Measurements from ENCODE around the gene LRRC75A. TPM values are rescaled to one million over a fixed set of nuclear protein-coding genes. Genes with fewer than 3 reads are reported as not detected.

The LRRC75A gene
- total RNA-seq, 1 experiment from 2014 or later = 1.2 TPM

DNA sequence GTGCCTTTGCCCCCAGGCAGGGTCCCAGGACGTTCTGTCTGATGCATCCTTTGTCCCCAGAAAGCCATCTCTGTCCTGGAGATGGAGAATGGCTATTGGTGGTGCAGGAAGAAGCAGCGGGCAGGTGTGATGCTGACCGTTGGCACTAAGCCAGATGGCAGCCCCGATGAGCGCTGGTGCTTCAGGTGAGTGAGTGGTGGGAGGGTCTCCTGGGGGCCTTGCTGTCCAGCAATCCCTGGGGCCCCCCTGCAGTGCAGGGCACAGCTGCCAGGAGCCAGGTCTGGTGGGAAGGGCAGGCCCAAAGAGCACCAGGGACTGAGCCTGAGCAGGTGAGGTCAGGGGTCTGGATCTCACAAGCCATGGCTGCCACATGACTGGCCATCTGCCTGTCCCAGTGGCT is 58.5 kb downstream of the LRRC75A start:
- intact Hi-C loops (cut with micrococcal nuclease; ENCODE audit: unreplicated experiment) = loop anchor here (10.0 kb wide), 1 partner anchor 49 kb away; the partner anchor contains the start of gene UBB
- ChIA-PET CTCF (no interaction called here), POLR2A (no interaction called here)

DNA sequence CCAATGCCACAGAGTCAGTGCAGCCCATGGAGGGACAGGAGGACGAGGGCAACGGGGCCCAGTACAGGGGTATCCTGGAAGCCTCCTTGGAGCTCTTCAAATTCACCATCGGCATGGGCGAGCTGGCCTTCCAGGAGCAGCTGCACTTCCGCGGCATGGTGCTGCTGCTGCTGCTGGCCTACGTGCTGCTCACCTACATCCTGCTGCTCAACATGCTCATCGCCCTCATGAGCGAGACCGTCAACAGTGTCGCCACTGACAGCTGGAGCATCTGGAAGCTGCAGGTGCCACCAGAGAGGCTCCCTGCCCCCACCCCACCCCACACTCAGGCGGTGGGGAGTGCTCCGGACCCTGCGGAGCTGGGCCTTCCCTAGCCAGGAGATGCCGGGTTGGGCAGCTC is 60.0 kb downstream of the LRRC75A start:
- Histone ChIP-seq H3K36me3 (ENCODE audit: control insufficient read depth, insufficient read depth, low read length) (no peaks in the 10 kb centered on the region), H3K27me3 (ENCODE audit: control insufficient read depth, insufficient read depth, low read length) (no peaks in the 10 kb centered on the region), H3K4me3 (ENCODE audit: low read depth in 2 of 2, low read length in 2 of 2) (no peak overlapping the region), H3K9me3 (ENCODE audit: control insufficient read depth, insufficient read depth, low read depth, low read length) (no peaks in the 10 kb centered on the region), H3K4me1 (ENCODE audit: control insufficient read depth, insufficient read depth, low read length) (no peaks in the 10 kb centered on the region), H3K27ac (ENCODE audit: low read length) (no peak overlapping the region)
- in situ Hi-C loops (cut with HindIII; ENCODE audit: low pct_unique_long_range_greater_than_20kb, low sequenced_read_pairs) = no loop called here
- no TSS peak for BruUV-seq (replicated peaks)
- TF ChIP-seq, protein P1, sequence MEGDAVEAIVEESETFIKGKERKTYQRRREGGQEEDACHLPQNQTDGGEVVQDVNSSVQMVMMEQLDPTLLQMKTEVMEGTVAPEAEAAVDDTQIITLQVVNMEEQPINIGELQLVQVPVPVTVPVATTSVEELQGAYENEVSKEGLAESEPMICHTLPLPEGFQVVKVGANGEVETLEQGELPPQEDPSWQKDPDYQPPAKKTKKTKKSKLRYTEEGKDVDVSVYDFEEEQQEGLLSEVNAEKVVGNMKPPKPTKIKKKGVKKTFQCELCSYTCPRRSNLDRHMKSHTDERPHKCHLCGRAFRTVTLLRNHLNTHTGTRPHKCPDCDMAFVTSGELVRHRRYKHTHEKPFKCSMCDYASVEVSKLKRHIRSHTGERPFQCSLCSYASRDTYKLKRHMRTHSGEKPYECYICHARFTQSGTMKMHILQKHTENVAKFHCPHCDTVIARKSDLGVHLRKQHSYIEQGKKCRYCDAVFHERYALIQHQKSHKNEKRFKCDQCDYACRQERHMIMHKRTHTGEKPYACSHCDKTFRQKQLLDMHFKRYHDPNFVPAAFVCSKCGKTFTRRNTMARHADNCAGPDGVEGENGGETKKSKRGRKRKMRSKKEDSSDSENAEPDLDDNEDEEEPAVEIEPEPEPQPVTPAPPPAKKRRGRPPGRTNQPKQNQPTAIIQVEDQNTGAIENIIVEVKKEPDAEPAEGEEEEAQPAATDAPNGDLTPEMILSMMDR (IDR thresholded peaks at IDR 0.05) = no peak
- no peak for TF ChIP-seq TCF7L2 (IDR thresholded peaks at IDR 0.05; ENCODE audit: low read depth, low read length)
- TF ChIP-seq, protein P2, sequence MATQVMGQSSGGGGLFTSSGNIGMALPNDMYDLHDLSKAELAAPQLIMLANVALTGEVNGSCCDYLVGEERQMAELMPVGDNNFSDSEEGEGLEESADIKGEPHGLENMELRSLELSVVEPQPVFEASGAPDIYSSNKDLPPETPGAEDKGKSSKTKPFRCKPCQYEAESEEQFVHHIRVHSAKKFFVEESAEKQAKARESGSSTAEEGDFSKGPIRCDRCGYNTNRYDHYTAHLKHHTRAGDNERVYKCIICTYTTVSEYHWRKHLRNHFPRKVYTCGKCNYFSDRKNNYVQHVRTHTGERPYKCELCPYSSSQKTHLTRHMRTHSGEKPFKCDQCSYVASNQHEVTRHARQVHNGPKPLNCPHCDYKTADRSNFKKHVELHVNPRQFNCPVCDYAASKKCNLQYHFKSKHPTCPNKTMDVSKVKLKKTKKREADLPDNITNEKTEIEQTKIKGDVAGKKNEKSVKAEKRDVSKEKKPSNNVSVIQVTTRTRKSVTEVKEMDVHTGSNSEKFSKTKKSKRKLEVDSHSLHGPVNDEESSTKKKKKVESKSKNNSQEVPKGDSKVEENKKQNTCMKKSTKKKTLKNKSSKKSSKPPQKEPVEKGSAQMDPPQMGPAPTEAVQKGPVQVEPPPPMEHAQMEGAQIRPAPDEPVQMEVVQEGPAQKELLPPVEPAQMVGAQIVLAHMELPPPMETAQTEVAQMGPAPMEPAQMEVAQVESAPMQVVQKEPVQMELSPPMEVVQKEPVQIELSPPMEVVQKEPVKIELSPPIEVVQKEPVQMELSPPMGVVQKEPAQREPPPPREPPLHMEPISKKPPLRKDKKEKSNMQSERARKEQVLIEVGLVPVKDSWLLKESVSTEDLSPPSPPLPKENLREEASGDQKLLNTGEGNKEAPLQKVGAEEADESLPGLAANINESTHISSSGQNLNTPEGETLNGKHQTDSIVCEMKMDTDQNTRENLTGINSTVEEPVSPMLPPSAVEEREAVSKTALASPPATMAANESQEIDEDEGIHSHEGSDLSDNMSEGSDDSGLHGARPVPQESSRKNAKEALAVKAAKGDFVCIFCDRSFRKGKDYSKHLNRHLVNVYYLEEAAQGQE (IDR thresholded peaks at IDR 0.05; ENCODE audit: insufficient read depth in 1 of 2, low read depth in 2 of 2, low read length in 1 of 2) = no peak
- no peak for TF ChIP-seq SIN3A (IDR thresholded peaks at IDR 0.05; ENCODE audit: borderline replicate concordance, insufficient read depth, low read depth, low read length)
- TF ChIP-seq POLR2AphosphoS5 (IDR thresholded peaks at IDR 0.05; ENCODE audit: low read depth, low read length) = no peak
- ChIA-PET CTCF (no interaction called here), POLR2A (no interaction called here)
- intact Hi-C loops (cut with micrococcal nuclease; ENCODE audit: unreplicated experiment) = loop anchor here (10.0 kb wide), 1 partner anchor 47 kb away; the partner anchor contains the start of gene UBB
- DNase-seq (ENCODE audit: low read depth, low spot score) (no peak), ATAC-seq (no peak)

More for the DNA sequence above, 58.5 kb downstream of the LRRC75A start:
- H3K9me3 ChIP-seq (ENCODE audit: control insufficient read depth, insufficient read depth, low read depth, low read length) = no peaks in the 10 kb centered on the region
- no peak for TF ChIP-seq POLR2AphosphoS5 (IDR thresholded peaks at IDR 0.05; ENCODE audit: low read depth, low read length)
- no peak for TF ChIP-seq TCF7L2 (IDR thresholded peaks at IDR 0.05; ENCODE audit: low read depth, low read length)
- TF ChIP-seq SIN3A (IDR thresholded peaks at IDR 0.05; ENCODE audit: borderline replicate concordance, insufficient read depth, low read depth, low read length) = no peak
- TF ChIP-seq, protein P2 (IDR thresholded peaks at IDR 0.05; ENCODE audit: insufficient read depth in 1 of 2, low read depth in 2 of 2, low read length in 1 of 2) = no peak
- TF ChIP-seq, protein P1 (IDR thresholded peaks at IDR 0.05) = no peak
- in situ Hi-C loops (cut with HindIII; ENCODE audit: low pct_unique_long_range_greater_than_20kb, low sequenced_read_pairs) = no loop called here
- no peak for ATAC-seq
- no peaks in the 10 kb centered on the region for H3K27me3 ChIP-seq (ENCODE audit: control insufficient read depth, insufficient read depth, low read length)
- no peak overlapping the region for H3K27ac ChIP-seq (ENCODE audit: low read length)
- peaks cover 3% of the 10 kb centered on the region; the same call in 1 of the 2 replicates for H3K4me1 ChIP-seq (ENCODE audit: control insufficient read depth, insufficient read depth, low read length)
- DNase-seq (ENCODE audit: low read depth, low spot score) = no peak
- no peak overlapping the region for H3K4me3 ChIP-seq (ENCODE audit: low read depth in 2 of 2, low read length in 2 of 2)
- BruUV-seq (replicated peaks) = no TSS peak
- no peaks in the 10 kb centered on the region for H3K36me3 ChIP-seq (ENCODE audit: control insufficient read depth, insufficient read depth, low read length)

Measured in Panc1 (cell line).